GM10266 (cell line): ENCODE results near the gene VSIG10L.

ENCODE experiments used
- DNase-seq: peaks from one replicate; pipeline ENCODE4 v3.0.0; 2012; ENCODE audit errors: extremely low spot score
- TF ChIP-seq, protein P1 (sequence below): IDR thresholded peaks from 2 replicates; pipeline ENCODE4 v1.5.1; 2012; ENCODE audit warnings: mild to moderate bottlenecking, low read depth; ENCODE audit not compliant: control insufficient read depth, insufficient read depth; ENCODE audit errors: missing control alignments

VSIG10L gene

DNA sequence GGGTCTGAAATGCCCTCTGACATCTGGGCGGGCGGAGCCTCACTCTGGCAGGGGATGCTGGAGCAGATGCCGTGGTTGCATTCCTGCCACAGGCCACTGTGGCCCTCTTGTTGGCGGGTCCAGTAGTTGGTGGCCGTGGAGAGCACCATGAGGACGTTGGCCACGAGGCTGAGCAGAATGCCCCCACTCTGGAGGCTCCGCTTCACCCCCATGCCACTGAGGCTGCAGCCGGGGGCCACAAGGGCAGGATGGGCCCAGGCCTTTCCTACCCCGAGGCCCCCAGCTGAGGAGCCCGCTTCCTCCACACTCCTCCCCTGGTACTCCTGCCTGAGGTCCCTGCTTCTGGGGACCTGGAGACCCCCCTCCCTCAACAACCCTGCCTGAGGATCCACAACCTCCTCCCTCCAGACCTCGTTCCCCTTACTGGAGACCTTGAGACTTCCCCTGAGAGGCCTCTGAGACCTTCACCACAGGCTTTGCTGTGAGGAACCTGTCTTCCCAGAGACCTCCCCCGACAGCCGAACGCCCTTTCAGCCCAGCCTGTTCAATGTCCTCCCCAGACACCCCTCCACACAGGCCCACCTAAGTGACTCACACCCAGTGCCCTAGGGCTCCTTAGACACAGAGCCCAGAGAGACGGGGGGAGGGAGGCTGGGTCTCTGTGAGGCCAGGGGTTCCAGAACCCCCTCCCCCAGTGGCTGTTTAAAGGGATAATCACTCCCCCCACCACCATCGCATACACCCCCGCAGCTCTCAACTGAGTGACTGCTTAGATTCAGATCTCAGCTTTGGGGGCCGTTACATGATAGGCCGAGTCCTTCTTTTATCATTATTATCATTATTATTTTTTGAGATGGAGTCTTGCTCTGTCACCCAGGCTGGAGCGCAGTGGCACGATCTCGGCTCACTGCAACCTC lies 26.7 kb upstream of the VSIG10L start, which contains the start of gene CLDND2:
CLDND2 (minus strand) TSS at position 638 of the 917 bp plus-strand sequence; CDS start at position 212, 426 bp downstream.
- DNase-seq = no peak
- TF ChIP-seq, protein P1, sequence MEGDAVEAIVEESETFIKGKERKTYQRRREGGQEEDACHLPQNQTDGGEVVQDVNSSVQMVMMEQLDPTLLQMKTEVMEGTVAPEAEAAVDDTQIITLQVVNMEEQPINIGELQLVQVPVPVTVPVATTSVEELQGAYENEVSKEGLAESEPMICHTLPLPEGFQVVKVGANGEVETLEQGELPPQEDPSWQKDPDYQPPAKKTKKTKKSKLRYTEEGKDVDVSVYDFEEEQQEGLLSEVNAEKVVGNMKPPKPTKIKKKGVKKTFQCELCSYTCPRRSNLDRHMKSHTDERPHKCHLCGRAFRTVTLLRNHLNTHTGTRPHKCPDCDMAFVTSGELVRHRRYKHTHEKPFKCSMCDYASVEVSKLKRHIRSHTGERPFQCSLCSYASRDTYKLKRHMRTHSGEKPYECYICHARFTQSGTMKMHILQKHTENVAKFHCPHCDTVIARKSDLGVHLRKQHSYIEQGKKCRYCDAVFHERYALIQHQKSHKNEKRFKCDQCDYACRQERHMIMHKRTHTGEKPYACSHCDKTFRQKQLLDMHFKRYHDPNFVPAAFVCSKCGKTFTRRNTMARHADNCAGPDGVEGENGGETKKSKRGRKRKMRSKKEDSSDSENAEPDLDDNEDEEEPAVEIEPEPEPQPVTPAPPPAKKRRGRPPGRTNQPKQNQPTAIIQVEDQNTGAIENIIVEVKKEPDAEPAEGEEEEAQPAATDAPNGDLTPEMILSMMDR = no peak

DNA sequence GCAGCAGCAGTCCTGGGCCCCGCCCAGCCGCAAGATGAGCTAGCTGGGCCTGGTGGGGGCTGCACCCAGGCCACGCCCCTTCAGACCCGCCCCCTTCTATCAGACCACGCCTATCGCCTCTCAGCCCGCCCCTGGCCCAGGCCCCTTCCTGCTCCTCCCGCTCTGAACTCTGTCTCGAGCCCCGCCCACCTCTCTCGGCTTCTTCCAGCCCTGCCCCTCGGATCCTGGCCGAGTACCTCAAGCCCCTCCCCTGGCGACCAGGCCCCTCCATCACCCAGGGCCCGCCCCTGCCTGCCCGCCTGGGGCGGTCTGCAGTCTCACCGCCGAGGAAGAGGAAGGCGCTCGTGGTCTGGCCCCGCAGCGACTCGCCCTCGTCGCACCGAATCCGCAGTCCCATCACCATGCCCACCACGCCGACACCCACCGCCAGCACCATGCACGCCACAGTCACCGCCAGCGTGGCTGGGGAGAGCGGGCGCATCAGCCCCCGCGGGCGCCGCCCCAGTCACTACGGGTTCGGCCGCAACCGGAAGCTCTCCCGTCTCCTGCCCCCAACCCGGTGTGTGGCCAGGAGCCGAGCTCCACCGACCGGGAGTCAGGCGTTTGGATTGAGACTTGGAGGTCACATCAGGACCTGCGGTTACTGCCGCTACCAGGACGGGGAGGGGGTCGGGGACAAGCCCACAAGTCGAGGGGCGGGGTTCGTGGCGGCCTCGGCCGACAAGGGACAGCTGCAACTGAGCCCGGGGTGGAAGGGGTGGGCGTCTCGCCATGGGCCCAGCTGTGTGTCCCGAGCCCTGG lies 25.8 kb upstream of the VSIG10L start:
- TF ChIP-seq, protein P1 = no peak
- DNase-seq = peak; percentile 97

DNA sequence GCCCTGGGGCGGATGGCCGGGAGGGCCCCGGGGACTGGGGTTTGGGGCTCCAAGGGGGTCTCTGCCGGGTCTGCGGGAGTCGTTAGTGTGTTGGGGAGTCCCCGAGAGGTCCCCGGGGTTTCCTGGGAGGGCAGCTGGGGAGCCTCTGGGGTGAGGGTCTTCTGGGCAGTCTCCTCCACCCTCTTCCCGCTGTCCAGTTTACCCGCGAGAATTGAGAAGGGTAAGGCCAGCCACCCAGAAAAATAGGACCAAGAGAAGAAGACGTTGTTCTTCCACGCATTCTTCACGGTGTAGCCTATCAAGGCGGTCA lies 25.3 kb upstream of the VSIG10L start:
- DNase-seq = no peak
- TF ChIP-seq, protein P1 = no peak

DNA sequence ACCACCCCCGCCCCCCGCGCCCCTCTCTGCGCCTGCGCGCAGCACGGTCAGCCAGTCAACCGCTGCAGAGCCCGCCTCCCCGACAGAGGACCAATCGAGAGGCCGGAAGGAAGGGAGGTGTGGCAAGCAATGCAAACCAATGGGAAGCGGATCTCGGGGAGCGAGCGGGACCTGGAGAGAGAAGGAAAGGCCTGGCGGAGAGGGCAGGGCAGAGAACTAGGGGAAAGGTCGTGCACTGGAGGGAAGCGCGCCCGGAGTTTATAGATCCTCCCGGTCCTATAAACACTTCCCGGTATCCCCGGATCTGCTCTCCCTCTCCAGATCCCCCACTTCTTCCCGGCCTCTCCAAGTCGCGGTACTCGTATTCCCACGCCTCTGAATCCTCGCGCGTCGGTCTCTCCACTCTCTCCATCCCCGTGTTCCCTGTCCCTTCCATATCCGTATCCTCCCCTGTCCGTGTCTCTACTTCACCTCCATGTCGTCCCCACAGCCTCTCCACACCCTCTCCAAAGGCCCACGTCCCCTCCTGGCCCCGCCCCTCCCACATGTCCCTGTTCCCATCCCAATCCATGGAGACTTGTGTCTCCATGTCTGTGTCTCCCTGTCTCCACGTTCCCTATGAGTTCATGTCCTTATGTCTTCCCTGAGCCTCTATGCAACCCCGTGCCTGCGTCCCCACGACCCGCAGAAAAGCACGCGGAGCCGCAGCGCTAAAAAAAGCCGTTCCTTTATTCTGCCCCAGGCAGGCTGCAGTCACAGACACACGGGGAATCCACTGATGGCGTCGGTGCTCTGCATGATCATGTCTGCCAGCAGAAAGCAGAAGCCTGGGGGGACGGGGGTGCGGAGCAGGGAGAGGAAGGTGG lies 24.7 kb upstream of the VSIG10L start:
- TF ChIP-seq, protein P1 = no peak
- peak; percentile 94 for DNase-seq

DNA sequence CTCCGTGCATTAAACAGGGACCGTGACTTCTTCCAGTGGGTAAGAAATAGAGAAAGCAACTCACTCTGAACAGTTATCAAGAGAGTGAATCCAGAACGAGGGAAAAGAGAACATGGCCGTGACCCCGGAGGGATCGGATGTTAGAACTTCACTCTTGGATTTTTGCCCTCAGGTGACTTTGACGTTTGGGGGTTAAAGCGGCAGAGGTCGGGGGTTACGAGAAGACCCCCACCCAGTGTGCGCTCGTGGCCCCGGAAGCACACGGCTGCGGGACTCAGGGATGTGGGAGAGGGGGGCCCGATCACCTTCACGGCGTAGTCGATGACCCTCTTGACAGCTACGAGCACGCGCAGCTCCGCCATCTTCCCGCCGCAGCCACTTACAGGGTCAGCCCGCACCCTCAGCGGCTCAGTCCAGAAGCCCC lies 24.0 kb upstream of the VSIG10L start, which contains the start of gene ETFB:
ETFB (minus strand) TSS at position 424 of the 424 bp plus-strand sequence; CDS start at position 362, 62 bp downstream.
- TF ChIP-seq, protein P1 = no peak
- no peak for DNase-seq

DNA sequence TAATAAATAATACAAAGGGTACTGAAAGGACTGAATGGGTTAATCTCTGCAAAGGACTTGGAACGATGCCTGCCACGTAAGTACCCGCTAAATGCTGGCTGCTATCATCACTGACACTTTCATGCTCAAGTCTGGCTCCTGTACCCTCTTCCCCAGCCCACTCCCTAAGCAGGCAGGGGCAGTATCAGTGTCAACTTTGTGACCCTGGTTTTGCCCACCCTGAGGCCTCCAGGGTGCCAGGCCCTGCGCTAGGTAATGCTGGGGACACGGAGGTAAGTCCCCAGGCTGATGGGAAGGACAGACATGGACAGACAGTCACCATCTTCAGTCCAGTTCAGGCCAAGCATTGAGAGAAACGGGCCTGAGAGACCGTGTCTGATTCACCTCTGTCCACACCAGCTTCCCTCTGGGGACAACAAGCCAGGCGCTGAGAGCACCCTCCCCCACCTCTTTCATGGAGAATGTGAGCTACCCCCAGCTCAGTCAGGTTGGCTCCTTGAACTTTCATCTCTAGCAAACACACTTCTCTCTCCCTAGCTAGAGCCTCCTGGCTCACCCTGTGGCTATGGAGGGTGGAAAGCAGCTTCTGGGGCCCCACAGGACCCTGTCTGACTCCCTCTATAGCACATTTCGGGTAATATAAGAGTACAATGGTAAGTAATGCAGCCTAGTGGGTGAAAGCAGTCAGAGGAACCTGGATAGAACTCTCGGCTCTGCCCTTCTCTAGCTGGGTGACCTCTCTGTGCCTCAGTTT lies 23.4 kb upstream of the VSIG10L start:
- DNase-seq = no peak

More for the DNA sequence above, 23.4 kb upstream of the VSIG10L start:
- TF ChIP-seq, protein P1 = no peak
